Choroid plexus epithelial cell (primary cell): ENCODE results near the gene CLOCK.
A peak's percentile ranks its signal among the peaks of the same experiment; 100 is the strongest.

ENCODE experiments used
- DNase-seq: peaks from one replicate; pipeline ENCODE4 v3.0.0-alpha.2; 2010; ENCODE audit warnings: low read depth
- H3K4me3 ChIP-seq: 2 replicates; pipeline ENCODE4 v1.5.1; 2011; ENCODE audit warnings: low read depth, mild to moderate bottlenecking, control low read depth, low read length, moderate library complexity
- TF ChIP-seq, protein P1 (sequence below): conservative IDR thresholded peaks from 2 replicates; pipeline ENCODE4 v1.5.1; 2011; ENCODE audit warnings: low read depth, mild to moderate bottlenecking, control low read depth, inconsistent platforms, low read length, moderate library complexity

Gene CLOCK

DNA sequence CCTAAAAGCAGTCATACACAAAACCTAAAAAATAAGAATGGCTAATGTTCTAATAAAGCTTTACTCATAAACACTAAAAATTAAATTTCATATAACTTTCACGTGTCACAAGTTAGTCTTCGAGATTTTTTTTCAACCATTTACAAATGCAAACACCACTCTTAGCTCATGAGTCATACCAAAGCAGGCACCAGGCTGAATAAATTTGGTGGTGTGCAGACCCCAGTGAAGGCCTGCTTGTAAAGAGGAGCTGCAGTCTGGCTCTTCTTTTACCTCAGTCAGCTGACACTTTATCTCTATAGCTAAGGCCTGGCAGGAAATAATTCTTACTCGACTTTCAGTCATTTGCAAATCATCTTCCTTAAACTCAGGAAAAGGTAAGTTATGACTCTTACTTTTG lies 37.4 kb downstream of the CLOCK start:
- peak; percentile 19 for DNase-seq
- no peak overlapping the region for H3K4me3 ChIP-seq
- TF ChIP-seq, protein P1, sequence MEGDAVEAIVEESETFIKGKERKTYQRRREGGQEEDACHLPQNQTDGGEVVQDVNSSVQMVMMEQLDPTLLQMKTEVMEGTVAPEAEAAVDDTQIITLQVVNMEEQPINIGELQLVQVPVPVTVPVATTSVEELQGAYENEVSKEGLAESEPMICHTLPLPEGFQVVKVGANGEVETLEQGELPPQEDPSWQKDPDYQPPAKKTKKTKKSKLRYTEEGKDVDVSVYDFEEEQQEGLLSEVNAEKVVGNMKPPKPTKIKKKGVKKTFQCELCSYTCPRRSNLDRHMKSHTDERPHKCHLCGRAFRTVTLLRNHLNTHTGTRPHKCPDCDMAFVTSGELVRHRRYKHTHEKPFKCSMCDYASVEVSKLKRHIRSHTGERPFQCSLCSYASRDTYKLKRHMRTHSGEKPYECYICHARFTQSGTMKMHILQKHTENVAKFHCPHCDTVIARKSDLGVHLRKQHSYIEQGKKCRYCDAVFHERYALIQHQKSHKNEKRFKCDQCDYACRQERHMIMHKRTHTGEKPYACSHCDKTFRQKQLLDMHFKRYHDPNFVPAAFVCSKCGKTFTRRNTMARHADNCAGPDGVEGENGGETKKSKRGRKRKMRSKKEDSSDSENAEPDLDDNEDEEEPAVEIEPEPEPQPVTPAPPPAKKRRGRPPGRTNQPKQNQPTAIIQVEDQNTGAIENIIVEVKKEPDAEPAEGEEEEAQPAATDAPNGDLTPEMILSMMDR = no peak

DNA sequence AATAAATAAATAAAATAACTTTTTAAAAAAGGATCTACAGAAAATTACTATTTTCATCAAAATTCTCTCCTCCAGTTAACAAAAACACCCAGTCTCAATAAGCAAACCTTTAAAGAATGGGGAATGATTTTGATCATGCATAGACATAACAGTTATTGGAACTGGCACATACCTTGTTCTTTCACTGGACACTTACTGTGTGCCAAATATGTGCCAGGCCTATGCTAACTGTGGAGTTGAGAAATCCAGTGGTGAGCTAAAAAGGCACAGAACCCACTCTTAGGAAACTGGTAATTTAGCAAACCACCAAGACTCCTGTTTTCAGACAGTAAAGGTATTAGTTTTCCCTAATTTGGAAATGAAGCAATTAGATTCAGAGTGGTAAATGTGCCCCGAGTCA lies 39.1 kb downstream of the CLOCK start:
- no peak overlapping the region for H3K4me3 ChIP-seq
- TF ChIP-seq, protein P1 = no peak
- no peak for DNase-seq

DNA sequence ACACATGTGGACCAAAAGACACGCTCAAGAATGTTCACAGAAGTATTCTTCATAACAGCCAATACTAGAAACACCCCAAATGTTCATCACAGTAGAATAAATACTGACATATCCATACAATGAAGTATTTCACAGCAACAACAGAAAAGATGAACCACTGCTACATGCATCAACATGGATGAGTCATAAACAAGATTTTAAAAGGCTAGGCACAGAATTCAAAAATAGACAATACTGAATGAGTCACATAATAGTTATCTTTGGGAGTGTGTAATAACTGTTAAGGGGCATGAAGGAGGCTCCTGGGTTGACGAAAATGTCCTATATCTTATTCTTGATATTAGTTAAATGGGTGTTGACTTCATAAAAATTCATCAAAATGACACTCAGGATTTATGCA lies 43.5 kb downstream of the CLOCK start:
- peak; percentile 78 for DNase-seq
- H3K4me3 ChIP-seq = no peak overlapping the region
- TF ChIP-seq, protein P1 = no peak

DNA sequence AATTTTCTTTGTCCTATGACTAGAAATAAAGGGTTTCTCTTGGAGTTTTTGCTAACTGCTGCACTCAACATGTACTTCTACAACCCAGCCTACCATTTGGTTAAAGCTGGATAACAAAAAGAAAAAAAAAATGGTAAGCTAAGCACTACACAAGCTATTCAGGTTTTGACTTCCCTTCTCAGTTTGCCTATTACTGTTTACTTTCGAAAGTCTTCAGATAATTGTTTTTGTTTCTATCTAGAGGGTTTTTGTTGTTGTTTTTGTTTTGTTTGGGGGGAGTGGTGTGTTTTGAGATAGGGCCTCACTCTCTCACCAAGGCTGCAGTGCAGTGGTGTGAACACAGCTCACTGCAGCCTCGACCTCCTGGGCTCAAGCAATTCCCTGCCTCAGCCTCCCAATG lies 46.6 kb downstream of the CLOCK start:
- H3K4me3 ChIP-seq = no peak overlapping the region
- no peak for DNase-seq
- TF ChIP-seq, protein P1 = no peak

DNA sequence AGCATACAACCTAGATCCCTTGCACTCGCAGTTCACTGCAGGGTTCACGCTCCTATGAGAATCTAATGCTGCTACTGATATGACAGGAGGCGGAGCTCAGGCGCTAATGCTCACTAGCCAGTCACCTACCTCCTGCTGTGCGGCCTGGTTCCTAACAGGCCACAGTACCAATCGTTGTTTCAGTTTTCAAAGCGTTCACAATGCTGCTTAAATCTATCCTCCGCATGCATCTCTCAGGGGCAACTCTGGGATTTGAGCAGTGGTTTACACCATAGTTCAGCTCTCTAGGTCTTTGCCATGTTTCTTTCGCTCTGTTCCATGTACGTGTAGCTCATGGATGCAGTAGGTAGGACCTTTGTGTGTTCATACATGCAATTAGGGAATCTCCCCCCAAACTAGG lies 47.2 kb downstream of the CLOCK start:
- TF ChIP-seq, protein P1 = no peak

DNA sequence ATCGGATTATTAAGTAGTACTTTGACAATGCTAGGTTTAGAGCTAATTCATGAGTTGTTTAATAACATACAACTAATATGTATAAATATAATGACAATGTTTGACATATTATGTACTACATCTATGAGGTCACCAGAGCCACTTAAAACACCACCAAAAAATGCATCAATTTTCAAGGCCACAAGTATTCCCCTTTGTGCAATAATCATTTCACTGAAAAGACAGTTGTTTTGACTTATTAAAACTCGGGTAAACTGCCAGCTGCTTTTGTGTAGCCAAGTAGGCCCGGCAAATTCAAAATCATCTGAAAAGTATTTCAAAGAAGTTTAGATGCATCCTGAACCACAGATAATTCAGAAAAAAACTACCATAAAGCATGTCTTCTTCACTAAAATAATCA lies 48.7 kb downstream of the CLOCK start:
- TF ChIP-seq, protein P1 = no peak
- no peak overlapping the region for H3K4me3 ChIP-seq
- no peak for DNase-seq

More for the DNA sequence above, 47.2 kb downstream of the CLOCK start:
- no peak overlapping the region for H3K4me3 ChIP-seq
- no peak for DNase-seq

DNA sequence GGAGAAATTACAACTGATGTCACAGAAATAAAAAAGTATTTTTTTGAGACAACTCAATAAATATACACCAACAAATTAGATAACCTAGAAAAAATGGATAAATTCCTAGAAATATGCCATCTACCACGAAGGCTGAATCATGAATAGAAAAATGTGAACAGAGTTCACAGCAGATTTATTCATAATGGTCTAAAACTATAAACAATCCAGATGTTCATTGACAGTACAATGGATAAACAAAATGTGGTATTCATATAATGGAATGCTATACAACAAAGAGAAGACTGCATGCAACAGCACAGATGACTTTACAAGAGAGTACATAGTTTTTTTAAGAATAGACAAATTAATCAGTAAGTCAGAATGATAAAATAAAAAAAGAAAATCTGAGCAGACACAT lies 55.2 kb downstream of the CLOCK start:
- H3K4me3 ChIP-seq = no peak overlapping the region
- TF ChIP-seq, protein P1 = no peak
- peak; percentile 40 for DNase-seq
